HepG2 (cell line): Measurements from ENCODE around the gene SPATA21. TPM values are rescaled to one million over a fixed set of nuclear protein-coding genes. Genes with fewer than 3 reads are reported as not detected.
"Not testable (repeated sequence)": the region's sequence is repeated elsewhere in the genome, so short reads cannot be mapped to it uniquely, and the experiment has no call there.

Experiments used
- ATAC-seq: fragments of 200-7000 bp; cut with Tn5 transposase; 3 replicates; pipeline ENCODE4 v1.9.1; 2020; ENCODE audit warnings: mild to moderate bottlenecking, moderate library complexity
- BruUV-seq: library from RNA; stranded (reverse); fragments of 400-500 nt; replicated peaks from 2 replicates; lab custom pipeline; 2021; lab: Mats Ljungman, UMichigan
- CTCF ChIA-PET: fragments of 300-600 bp; formaldehyde crosslinking; extraction: SDS; loops from one replicate; lab custom pipeline; 2021; ENCODE audit warnings: low total read pairs, inconsistent platforms, low intra/inter-chr PET ratio; lab: Yijun Ruan, JAX
- POLR2A ChIA-PET: fragments of 350-600 bp; sonication (Branson Sonifier 250); formaldehyde crosslinking; loops from one replicate; lab custom pipeline; 2020; ENCODE audit warnings: antibody characterized with exemption, inconsistent platforms; lab: Yijun Ruan, JAX
- DNase-seq: peaks from one replicate; pipeline ENCODE4 v3.0.0-alpha.2; 2015; ENCODE audit warnings: low spot score
- FAIRE-seq: peaks from 3 replicates; lab custom pipeline; 2011; peaks lifted over from hg19 to GRCh38; lab: Jason Lieb, UNC
- H2AFZ ChIP-seq: one replicate; pipeline ENCODE4 v1.6.1; 2011; ENCODE audit warnings: low read length, inconsistent platforms
- H3K27ac ChIP-seq: fragments of 300-600 bp; 3 replicates; pipeline ENCODE4 v1.8.0; 2011; ENCODE audit warnings: mixed run types, mild to moderate bottlenecking, mixed read lengths, low read length, inconsistent platforms; ENCODE audit not compliant: insufficient read depth; ENCODE audit errors: extremely low read length
- H3K27me3 ChIP-seq, 2 experiments: fragments of 200-600 bp in 1 of 2; 2 replicates in 1 of 2; 3 replicates in 1 of 2; pipeline versions ENCODE4 v1.6.0 to v1.8.0; 2011; ENCODE audit warnings: low read length in 2 of 2, mild to moderate bottlenecking in 2 of 2, moderate library complexity in 2 of 2, inconsistent platforms in 1 of 2; ENCODE audit not compliant: insufficient read depth in 2 of 2, control insufficient read depth in 1 of 2
- H3K36me3 ChIP-seq, 2 experiments: fragments of 200-600 bp in 1 of 2; replicated peaks in 1 of 2; 2 replicates in 1 of 2; 3 replicates in 1 of 2; pipeline versions ENCODE4 v1.5.1 to v1.8.0; 2011; ENCODE audit warnings: low read length in 2 of 2, inconsistent platforms in 1 of 2; ENCODE audit not compliant: insufficient read depth in 2 of 2, control insufficient read depth in 1 of 2
- H3K4me1 ChIP-seq: 2 replicates; pipeline ENCODE4 v1.5.1; 2012; ENCODE audit warnings: low read length, inconsistent platforms; ENCODE audit not compliant: insufficient read depth
- H3K4me2 ChIP-seq: 2 replicates; pipeline ENCODE4 v1.6.0; 2011; ENCODE audit warnings: low read depth, low read length, inconsistent platforms
- H3K4me3 ChIP-seq, 3 experiments: fragments of 200-600 bp in 1 of 3; sonication (generic), shearing (Covaris generic) in 1 of 3; replicated peaks in 1 of 3; 2 replicates each; pipeline ENCODE4 v1.5.1; 2011 to 2016; ENCODE audit warnings: low read length in 3 of 3, inconsistent platforms in 2 of 3, low read depth in 2 of 3, mild to moderate bottlenecking in 2 of 3, control low read depth in 1 of 3, mixed read lengths in 1 of 3; ENCODE audit not compliant: insufficient read depth in 1 of 3
- H3K79me2 ChIP-seq: one replicate; pipeline ENCODE4 v1.6.1; 2011; ENCODE audit warnings: low read length, inconsistent platforms; ENCODE audit not compliant: insufficient read depth
- H3K9ac ChIP-seq: 2 replicates; pipeline ENCODE4 v1.6.0; 2011; ENCODE audit warnings: mild to moderate bottlenecking, low read depth, low read length, inconsistent platforms; ENCODE audit not compliant: insufficient read depth
- H3K9me3 ChIP-seq: 2 replicates; pipeline ENCODE4 v1.5.1; 2012; ENCODE audit warnings: mild to moderate bottlenecking, low read length
- H4K20me1 ChIP-seq: 2 replicates; pipeline ENCODE4 v1.6.0; 2011; ENCODE audit warnings: inconsistent platforms, mild to moderate bottlenecking, low read length, moderate library complexity; ENCODE audit not compliant: insufficient read depth
- ARHGAP35 ChIP-seq: sonication (generic); formaldehyde crosslinking; IDR thresholded peaks from 2 replicates; pipeline ENCODE4 v1.9.0; 2022; ENCODE audit warnings: mild to moderate bottlenecking, inconsistent platforms, moderate library complexity, missing genetic modification reagents, borderline replicate concordance
- CBX1 ChIP-seq: IDR thresholded peaks from one replicate; pipeline ENCODE4 v1.6.1; 2016; ENCODE audit warnings: antibody characterized with exemption, low read depth
- NONO ChIP-seq, 2 experiments: fragments of 450-650 bp in 1 of 2; sonication (generic) in 1 of 2; formaldehyde crosslinking in 1 of 2; IDR thresholded peaks in 1 of 2; conservative IDR thresholded peaks in 1 of 2; 2 replicates each; pipeline versions ENCODE4 v1.6.1 to v1.8.0; 2017 to 2022; ENCODE audit warnings: mild to moderate bottlenecking in 1 of 2, missing genetic modification reagents in 1 of 2, moderate library complexity in 1 of 2
- SNAI1 ChIP-seq: sonication (generic); formaldehyde crosslinking; IDR thresholded peaks from 2 replicates; pipeline ENCODE4 v1.5.0; 2020; ENCODE audit warnings: mild to moderate bottlenecking, missing genetic modification reagents, borderline replicate concordance
- SP140L ChIP-seq: sonication (generic); formaldehyde crosslinking; IDR thresholded peaks from 2 replicates; pipeline ENCODE4 v1.4.0; 2020; ENCODE audit warnings: missing genetic modification reagents, borderline replicate concordance
- ZNF224 ChIP-seq: sonication (generic); formaldehyde crosslinking; IDR thresholded peaks from 2 replicates; pipeline ENCODE4 v1.5.0; 2020; ENCODE audit warnings: mild to moderate bottlenecking, missing genetic modification reagents
- ZNF678 ChIP-seq: sonication (generic); formaldehyde crosslinking; IDR thresholded peaks from 2 replicates; pipeline ENCODE4 v1.4.0; 2020; ENCODE audit warnings: mild to moderate bottlenecking, missing genetic modification reagents
- ZNF761 ChIP-seq: sonication (generic); formaldehyde crosslinking; conservative IDR thresholded peaks from 2 replicates; pipeline ENCODE4 v1.4.0; 2020; ENCODE audit warnings: mild to moderate bottlenecking, missing genetic modification reagents
- WGBS: methylation state at CpG from one replicate; pipeline ENCODE4 v1.1.6; 2017; ENCODE audit warnings: low lambda C conversion rate; 5-methylcytosine and 5-hydroxymethylcytosine counted together
- in situ Hi-C: cut with HindIII; loops from 2 replicates; pipeline ENCODE4 v1.10.0; 2017; ENCODE audit warnings: low pct_unique_long_range_greater_than_20kb; ENCODE audit not compliant: extremely low pct_ligation_motif_present
- intact Hi-C: fragments of 100-400 bp; cut with micrococcal nuclease; formaldehyde crosslinking; loops from one replicate; pipeline ENCODE4 v1.10.0; 2022; ENCODE audit not compliant: unreplicated experiment
- polyA plus RNA-seq, 8 experiments: library from polyadenylated mRNA; depleted of rRNA in 3 of 8; stranded (reverse) in 7 of 8; unstranded in 1 of 8; fragments of >200 nt; fragmentation: Illumina TruSeq in 4 of 8; extraction: Trizol in 4 of 8; gene quantifications; 2 replicates each; pipeline versions ENCODE4 v1.2.1 to v1.2.3, GENCODE V29; 2011 to 2016; ENCODE audit warnings: low read depth in 4 of 8, missing spikeins in 1 of 8, mixed read lengths in 1 of 8; ENCODE audit not compliant: insufficient read depth in 1 of 8
- total RNA-seq, 5 experiments: library from RNA; depleted of rRNA; stranded (reverse); fragments of >200 nt; fragmentation: Illumina TruSeq; extraction: Trizol; gene quantifications; 2 replicates each; pipeline ENCODE4 v1.2.3, GENCODE V29; 2016; ENCODE audit warnings: low read depth in 1 of 5
- TF ChIP-seq, protein P1 (sequence below): sonication (generic); formaldehyde crosslinking; IDR thresholded peaks from 2 replicates; pipeline ENCODE4 v1.5.0; 2020; ENCODE audit warnings: mild to moderate bottlenecking, missing genetic modification reagents, moderate library complexity
- TF ChIP-seq, protein P2 (sequence below): sonication (generic); formaldehyde crosslinking; IDR thresholded peaks from 2 replicates; pipeline ENCODE4 v1.4.0; 2020; ENCODE audit warnings: missing genetic modification reagents

The SPATA21 gene
- total and polyA plus RNA-seq, 2 of the 13 experiments (the other 11 are each of a cell fraction or from before 2014, with no cell fraction given), result 0.80 to 1.4 TPM

DNA sequence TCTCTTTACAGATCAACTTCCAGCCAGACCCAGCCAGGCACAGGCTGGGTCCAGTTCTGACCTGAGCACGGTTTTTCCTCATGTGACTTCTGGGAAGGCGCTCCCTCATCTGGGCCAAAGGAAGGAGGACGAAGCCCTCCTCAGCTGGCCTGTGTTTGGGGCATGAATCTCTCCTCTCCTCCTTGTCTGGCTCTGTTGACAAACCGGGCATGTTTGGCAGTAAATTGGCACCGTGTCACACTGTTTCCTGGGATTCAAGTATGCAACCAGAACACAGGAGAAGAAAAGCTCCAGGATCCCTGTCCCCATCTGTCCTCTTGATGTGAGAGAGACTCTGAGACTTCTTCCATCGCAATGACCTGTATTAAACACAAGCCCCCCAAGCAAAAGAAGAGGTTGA is 21.6 kb upstream of the SPATA21 start (continued):
- TF ChIP-seq ZNF761 (CRISPR knock-in tag) (no peak), CBX1 (no peak), ZNF678 (CRISPR knock-in tag) (no peak), SP140L (CRISPR knock-in tag) (no peak), NONO (IDR thresholded peaks at IDR 0.05) (no peak), NONO (CRISPR knock-in tag; conservative IDR thresholded peaks at IDR 0.05) (no peak), SNAI1 (CRISPR knock-in tag) (no peak), ZNF224 (CRISPR knock-in tag) (no peak), ARHGAP35 (CRISPR knock-in tag) (no peak)
- TF ChIP-seq, protein P1, sequence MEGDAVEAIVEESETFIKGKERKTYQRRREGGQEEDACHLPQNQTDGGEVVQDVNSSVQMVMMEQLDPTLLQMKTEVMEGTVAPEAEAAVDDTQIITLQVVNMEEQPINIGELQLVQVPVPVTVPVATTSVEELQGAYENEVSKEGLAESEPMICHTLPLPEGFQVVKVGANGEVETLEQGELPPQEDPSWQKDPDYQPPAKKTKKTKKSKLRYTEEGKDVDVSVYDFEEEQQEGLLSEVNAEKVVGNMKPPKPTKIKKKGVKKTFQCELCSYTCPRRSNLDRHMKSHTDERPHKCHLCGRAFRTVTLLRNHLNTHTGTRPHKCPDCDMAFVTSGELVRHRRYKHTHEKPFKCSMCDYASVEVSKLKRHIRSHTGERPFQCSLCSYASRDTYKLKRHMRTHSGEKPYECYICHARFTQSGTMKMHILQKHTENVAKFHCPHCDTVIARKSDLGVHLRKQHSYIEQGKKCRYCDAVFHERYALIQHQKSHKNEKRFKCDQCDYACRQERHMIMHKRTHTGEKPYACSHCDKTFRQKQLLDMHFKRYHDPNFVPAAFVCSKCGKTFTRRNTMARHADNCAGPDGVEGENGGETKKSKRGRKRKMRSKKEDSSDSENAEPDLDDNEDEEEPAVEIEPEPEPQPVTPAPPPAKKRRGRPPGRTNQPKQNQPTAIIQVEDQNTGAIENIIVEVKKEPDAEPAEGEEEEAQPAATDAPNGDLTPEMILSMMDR (CRISPR knock-in tag), result no peak
- TF ChIP-seq, protein P2, sequence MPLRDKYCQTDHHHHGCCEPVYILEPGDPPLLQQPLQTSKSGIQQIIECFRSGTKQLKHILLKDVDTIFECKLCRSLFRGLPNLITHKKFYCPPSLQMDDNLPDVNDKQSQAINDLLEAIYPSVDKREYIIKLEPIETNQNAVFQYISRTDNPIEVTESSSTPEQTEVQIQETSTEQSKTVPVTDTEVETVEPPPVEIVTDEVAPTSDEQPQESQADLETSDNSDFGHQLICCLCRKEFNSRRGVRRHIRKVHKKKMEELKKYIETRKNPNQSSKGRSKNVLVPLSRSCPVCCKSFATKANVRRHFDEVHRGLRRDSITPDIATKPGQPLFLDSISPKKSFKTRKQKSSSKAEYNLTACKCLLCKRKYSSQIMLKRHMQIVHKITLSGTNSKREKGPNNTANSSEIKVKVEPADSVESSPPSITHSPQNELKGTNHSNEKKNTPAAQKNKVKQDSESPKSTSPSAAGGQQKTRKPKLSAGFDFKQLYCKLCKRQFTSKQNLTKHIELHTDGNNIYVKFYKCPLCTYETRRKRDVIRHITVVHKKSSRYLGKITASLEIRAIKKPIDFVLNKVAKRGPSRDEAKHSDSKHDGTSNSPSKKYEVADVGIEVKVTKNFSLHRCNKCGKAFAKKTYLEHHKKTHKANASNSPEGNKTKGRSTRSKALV (CRISPR knock-in tag), result no peak

DNA sequence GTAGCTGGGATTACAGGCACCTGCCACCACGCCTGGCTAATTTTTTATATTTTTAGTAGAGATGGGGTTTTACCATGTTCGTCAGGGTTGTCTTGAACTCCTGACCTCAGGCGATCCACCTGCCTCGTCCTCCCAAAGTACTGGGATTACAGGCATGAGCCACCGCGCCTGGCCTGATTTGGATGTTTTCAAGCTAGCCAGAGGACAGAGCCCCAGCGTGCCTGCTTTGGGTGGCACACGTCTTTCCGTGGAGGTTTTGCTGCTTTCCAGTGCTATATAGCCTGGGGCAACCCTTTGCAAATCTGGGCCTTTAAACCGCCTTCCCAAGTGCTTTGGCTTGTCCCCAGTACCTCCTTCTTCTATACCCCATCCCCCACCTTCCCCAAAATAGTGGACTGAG is 18.9 kb upstream of the SPATA21 start:
- H3K4me1 ChIP-seq, POLR2A ChIA-PET, CTCF ChIA-PET, DNase-seq, H3K4me3 ChIP-seq, H4K20me1 ChIP-seq, ATAC-seq, intact Hi-C loops, H3K9ac ChIP-seq, FAIRE-seq, BruUV-seq, H3K9me3 ChIP-seq, H3K27me3 ChIP-seq, H3K27ac ChIP-seq, in situ Hi-C loops, H3K4me2 ChIP-seq, H2AFZ ChIP-seq, H3K79me2 ChIP-seq: not testable (repeated sequence)
- 100% methylated on average over 9 of the region's 10 CpGs for WGBS
- H3K36me3 ChIP-seq, result peaks cover 28 to 71% of the 10 kb centered on the region in 2 experiments

DNA sequence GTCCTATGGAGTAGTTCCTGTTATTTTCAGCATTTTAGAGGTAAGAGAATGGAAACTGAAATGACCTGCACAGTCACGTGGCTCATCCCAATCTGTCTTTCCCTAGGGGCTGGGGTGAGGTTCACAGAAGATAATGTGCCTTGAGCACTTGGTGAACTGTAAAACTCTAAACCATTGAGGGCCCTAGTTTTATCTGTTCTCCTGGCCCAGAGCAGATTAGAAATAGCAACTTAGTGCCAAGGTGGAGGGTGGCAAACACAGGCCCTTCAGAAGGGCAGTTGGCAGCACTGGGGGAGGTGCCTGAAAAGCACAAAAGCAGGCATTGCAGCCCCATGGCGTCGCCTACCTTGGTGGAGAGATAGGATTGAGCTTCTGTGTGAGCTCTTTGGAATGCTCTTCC is 17.7 kb upstream of the SPATA21 start:
- H3K4me1 ChIP-seq, FAIRE-seq, DNase-seq, ATAC-seq, H3K9ac ChIP-seq, H3K9me3 ChIP-seq, CTCF ChIA-PET, H3K27me3 ChIP-seq, H3K79me2 ChIP-seq, H2AFZ ChIP-seq, in situ Hi-C loops, H4K20me1 ChIP-seq, H3K4me3 ChIP-seq, intact Hi-C loops, H3K4me2 ChIP-seq, BruUV-seq, H3K27ac ChIP-seq: not testable (repeated sequence)
- POLR2A ChIA-PET, result interaction anchor here (0.9 kb wide), 1 partner anchor 9 kb away, joined by 3 read pairs; no protein-coding TSS in a partner anchor
- WGBS, result 97% methylated on average over 3 of the region's 3 CpGs
- peaks cover 30 to 76% of the 10 kb centered on the region in 2 experiments for H3K36me3 ChIP-seq
